Motor neuron (in vitro differentiated cells): Measurements from ENCODE around the gene CAMTA1. TPM values are rescaled to one million over a fixed set of nuclear protein-coding genes. Genes with fewer than 3 reads are reported as not detected.

ENCODE experiments used
- ATAC-seq, 8 experiments: fragments of 200-7000 bp; cut with Tn5 transposase; replicated peaks in 6 of 8; 2 replicates each; pipeline ENCODE4 v1.8.0; 2021; ENCODE audit warnings: mild to moderate bottlenecking in 8 of 8, moderate library complexity in 8 of 8
- H3K27ac ChIP-seq, 2 donors: fragments of 250-450 bp; sonication (Bioruptor Pico); 2 replicates each; pipeline ENCODE4 v1.9.0; 2021; ENCODE audit warnings: antibody characterized with exemption in 2 of 2, mild to moderate bottlenecking in 2 of 2, moderate library complexity in 1 of 2
- H3K4me1 ChIP-seq, 2 donors: fragments of 250-450 bp; sonication (Bioruptor Pico); replicated peaks in 1 of 2; 2 replicates each; pipeline ENCODE4 v1.6.1; 2021; ENCODE audit warnings: antibody characterized with exemption in 2 of 2, mild to moderate bottlenecking in 2 of 2, moderate library complexity in 1 of 2
- H3K4me3 ChIP-seq, 5 donors: fragments of 250-450 bp; sonication (Bioruptor Pico); 2 replicates each; pipeline ENCODE4 v1.9.0; 2021; ENCODE audit warnings: antibody characterized with exemption in 5 of 5, mild to moderate bottlenecking in 5 of 5, moderate library complexity in 4 of 5
- WGBS, 10 experiments: fragments of 450-650 bp; shearing (Covaris generic); methylation state at CpG; one replicate each; pipeline ENCODE4 v1.0.0; 2022; 5-methylcytosine and 5-hydroxymethylcytosine counted together
- in situ Hi-C, 9 experiments: fragments of 400-800 bp; cut with MboI; loops; one replicate each; pipeline ENCODE4 v1.15.0; 2021; ENCODE audit warnings: low sequenced_read_pairs in 9 of 9, low pct_unique_long_range_greater_than_20kb in 2 of 9; ENCODE audit not compliant: unreplicated experiment in 9 of 9
- total RNA-seq, 8 experiments: library from RNA; unstranded; fragments of 300-600 nt; gene quantifications; 2 replicates each; pipeline versions ENCODE4 v1.2.3 to v1.2.4, GENCODE V29; 2022

Gene CAMTA1
- total RNA-seq, 8 experiments from 2014 or later, result 38.5 to 145 (median 77.6) TPM

DNA sequence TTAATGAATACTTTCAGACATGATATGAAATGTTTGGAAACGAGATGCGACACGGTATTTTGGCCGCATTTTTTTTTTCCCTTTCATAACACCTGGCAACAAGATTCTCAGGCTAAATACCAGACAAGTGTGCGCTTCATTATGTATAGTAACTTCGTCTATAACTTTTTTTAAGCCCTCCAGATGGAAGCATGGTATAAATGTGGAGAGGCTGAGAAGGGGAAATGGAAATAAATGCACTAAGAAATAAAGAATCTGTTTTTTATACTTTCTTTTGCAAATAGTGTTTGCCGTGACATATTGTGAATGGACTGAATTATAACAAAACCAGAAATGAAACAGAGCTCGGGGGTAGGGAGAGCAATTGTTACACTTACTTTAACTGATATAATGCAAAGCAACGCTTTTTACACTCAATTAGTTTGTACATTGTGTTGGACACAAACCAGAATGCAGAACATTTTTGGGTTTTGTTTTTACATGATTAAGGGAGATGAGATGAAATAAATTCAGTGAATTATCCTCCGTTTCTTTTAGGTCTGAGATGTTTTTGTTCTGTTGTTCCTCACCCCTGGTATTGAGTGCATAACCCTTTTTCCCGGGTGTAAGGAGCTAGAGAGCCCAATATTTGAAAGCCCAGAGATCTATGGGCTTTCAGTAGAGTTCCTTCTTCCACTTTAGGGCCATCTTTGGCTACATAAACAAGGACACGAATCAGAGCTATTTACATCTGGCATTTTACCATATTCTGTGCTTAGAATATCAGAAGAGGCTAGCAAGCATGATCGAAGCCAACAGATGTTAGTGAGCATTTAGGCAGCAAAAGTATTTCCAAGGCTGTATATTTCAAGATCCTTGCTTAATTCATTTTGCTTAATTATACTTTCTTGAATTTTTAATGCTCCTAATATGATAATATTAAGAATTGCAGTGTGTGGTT is 478.0 kb downstream of the CAMTA1 start:
- ATAC-seq, result peak in 3 of 8 experiments; percentile 24 to 59 (median 39)
- H3K4me3 ChIP-seq, result no peak overlapping the region
- 5 to 96% (median 74%) methylated on average over 5 to 13 of the region's 13 CpGs for WGBS, 10 experiments
- no peak overlapping the region for H3K27ac ChIP-seq
- H3K4me1 ChIP-seq, result peaks cover 15% of the 10 kb centered on the region in 2 donors
- in situ Hi-C loops, result no loop called here

DNA sequence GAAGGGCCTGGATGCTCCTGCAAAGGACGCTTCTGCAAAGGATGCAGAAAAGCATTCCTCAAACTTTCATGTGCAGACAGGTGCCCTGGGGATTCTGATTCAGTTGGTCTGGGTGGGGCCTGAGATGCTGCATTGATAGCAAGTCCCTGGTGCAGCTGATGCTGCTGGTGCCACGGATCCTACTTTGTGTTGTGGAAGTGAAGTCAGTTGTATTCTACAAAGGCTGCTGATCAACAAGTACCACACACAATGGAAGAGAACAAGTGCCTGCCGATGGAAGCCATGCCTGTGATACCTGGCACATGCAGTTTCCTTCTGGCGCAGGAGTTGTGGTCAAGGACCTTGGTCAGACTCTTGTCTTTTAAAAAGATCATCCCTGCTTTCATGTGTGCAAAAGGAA is 478.8 kb downstream of the CAMTA1 start:
- no peak for ATAC-seq
- peaks cover 12 to 15% of the 10 kb centered on the region in 2 donors for H3K4me1 ChIP-seq
- H3K27ac ChIP-seq, result no peak overlapping the region
- no peak overlapping the region for H3K4me3 ChIP-seq
- in situ Hi-C loops, result no loop called here
- 33 to 89% (median 73%) methylated on average over 2 to 4 of the region's 4 CpGs; no CpG with 5 or more reads in 3 of the 10 experiments for WGBS, 10 experiments

DNA sequence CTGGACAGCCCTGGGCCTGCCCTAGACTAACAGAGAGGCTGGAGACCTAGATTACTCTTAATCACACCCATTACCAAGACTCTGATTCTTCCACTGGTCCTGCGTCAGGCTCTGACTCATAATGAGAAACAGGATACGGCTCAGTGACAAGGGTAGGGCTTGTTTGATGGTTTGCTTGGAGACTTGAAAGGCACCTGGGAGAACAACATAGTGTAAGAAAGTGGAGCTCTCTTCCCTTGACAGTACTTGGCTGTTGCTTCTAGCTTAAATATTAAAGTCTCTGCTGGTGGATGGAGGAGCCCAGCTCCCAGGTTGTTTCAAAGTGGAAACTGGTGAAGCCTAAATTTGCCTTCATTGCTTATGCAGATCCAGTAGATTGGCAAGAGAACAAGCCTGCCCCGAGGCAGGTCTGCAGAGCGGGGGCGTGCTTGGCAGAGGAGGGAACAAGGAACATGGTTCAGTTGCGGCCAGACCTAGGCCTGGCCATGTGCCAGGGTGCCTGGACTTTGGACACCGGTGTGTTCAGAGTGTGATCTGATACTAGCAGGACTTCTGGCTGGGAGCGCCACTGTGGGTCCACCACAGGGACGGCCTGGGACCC is 480.6 kb downstream of the CAMTA1 start:
- ATAC-seq, result peak in 3 of 8 experiments; percentile 77 to 92 (median 81)

DNA sequence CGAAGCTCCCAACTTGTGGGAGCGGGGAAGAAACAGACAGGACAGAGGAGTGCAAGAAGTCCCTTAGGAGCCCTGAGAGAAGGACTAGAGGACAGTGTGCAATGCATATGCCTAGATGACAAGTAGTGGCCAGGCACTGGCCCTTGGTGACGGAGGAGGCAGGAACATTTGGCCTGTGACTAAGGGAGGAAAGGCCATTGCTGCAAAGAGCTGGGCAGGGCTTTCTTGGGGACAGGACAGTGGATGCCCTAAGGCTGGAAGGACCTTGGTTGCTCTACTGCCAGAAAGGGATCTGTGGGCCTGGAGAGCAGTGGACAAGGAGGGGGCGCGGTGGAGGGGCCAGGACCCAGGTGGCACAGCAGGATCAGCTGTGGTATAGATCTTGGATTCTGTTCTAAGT is 481.3 kb downstream of the CAMTA1 start:
- no peak for ATAC-seq
- no peak overlapping the region for H3K4me3 ChIP-seq
- WGBS, 10 experiments, result 47 to 100% (median 68%) methylated on average over 1 to 5 of the region's 5 CpGs; no CpG with 5 or more reads in 3 of the 10 experiments
- H3K4me1 ChIP-seq, result peaks cover 0 to 15% of the 10 kb centered on the region in 2 donors
- H3K27ac ChIP-seq, result no peak overlapping the region
- in situ Hi-C loops, result no loop called here

More for the DNA sequence above, 480.6 kb downstream of the CAMTA1 start:
- Histone ChIP-seq H3K4me1 (peaks cover 5 to 15% of the 10 kb centered on the region in 2 donors), H3K4me3 (no peak overlapping the region), H3K27ac (no peak overlapping the region)
- in situ Hi-C loops, result no loop called here
- 0 to 100% (median 87%) methylated on average over 1 to 8 of the region's 9 CpGs; no CpG with 5 or more reads in 2 of the 10 experiments for WGBS, 10 experiments

DNA sequence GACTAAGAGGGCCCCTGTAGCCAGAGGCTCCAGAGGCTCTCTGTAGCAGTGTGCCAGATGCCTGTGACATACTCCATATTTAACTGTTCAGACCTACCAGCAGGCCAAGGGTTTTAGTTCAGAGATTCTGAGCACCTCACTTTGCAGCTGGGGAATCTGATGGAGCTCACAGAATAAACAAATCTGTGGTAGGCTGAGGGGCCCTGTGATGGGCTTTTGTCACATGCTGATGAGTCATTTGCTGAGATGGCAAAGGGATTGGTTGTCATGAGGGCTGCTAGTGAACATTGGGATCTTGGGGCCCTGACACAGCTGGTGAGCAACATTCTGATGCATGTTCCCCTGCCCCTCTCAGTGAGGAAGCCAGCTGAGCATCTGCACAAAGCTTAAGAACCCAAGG is 482.2 kb downstream of the CAMTA1 start:
- in situ Hi-C loops, result no loop called here
- Histone ChIP-seq H3K4me1 (peaks cover 0 to 15% of the 10 kb centered on the region in 2 donors), H3K27ac (no peak overlapping the region), H3K4me3 (no peak overlapping the region)
- ATAC-seq, result peak in 5 of 8 experiments; percentile 93 to 97 (median 96)

DNA sequence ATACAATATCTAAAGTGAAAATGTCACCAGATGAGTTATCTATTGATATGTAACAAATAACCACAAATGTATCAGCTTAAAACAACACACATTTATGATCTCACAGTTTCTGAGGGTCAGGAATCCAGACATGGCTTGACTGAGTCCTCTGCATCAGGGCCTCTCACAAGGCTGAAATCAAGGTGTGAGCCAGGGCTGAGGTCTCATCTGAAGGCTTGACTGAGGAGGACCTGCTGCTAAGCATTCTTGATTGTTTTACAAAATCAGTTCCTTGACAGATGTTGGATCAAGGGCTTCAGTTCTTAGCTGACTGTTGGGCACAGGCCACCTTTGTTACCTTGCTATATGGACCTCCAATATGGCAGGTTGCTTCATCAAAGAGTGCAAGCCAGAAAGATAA is 483.7 kb downstream of the CAMTA1 start:
- Histone ChIP-seq H3K4me3 (no peak overlapping the region), H3K27ac (no peak overlapping the region), H3K4me1 (peaks cover 0 to 12% of the 10 kb centered on the region in 2 donors)
- in situ Hi-C loops, result no loop called here
- ATAC-seq, result no peak

DNA sequence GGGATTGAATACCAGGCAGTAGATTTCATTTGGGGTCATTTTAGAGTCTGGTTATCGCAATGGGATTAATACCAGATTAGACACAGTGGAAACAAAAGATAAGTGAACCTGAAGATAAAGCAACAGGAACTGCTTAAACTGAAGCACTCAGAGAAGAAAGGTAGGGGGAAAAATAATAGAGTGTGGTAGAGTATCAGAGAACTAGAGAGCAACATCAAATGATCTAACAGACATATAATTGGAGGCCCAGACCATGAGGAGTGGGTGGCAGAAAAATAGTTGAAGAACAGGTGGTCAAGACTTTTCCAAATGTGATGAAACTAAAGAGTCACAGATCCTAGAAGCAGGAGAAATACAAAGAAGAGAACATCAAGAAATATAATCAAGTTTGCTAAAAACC is 484.3 kb downstream of the CAMTA1 start:
- no peak overlapping the region for H3K27ac ChIP-seq
- H3K4me1 ChIP-seq, result peaks cover 0 to 11% of the 10 kb centered on the region in 2 donors
- ATAC-seq, result no peak
- 50 to 100% (median 89%) methylated on average over 1 of the region's 1 CpG; no CpG with 5 or more reads in 1 of the 10 experiments for WGBS, 10 experiments
- H3K4me3 ChIP-seq, result no peak overlapping the region
- in situ Hi-C loops, result no loop called here

DNA sequence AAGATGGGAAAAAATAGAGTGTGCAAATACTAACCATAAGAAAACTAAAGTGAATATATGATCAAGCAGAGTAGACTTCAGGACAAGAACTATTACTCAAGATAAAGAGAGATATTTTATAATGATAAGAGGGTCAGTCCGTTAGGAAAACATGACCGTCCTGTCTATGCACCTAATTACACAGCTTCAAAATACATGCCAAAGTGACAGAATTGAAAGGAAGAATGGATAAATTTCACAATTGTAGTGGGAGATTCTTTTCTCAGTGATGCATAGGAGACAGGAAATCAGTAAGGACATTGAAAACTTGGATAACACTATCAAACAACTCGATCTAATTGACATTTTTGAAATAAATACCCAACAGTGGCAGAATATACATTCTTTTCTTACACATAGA is 489.0 kb downstream of the CAMTA1 start:
- no peak for ATAC-seq
- in situ Hi-C loops, result no loop called here
- peaks cover 0 to under 1% of the 10 kb centered on the region in 2 donors for H3K4me1 ChIP-seq
- H3K27ac ChIP-seq, result no peak overlapping the region
- 38 to 97% (median 81%) methylated on average over 1 to 3 of the region's 3 CpGs; no CpG with 5 or more reads in 1 of the 10 experiments for WGBS, 10 experiments
- no peak overlapping the region for H3K4me3 ChIP-seq

DNA sequence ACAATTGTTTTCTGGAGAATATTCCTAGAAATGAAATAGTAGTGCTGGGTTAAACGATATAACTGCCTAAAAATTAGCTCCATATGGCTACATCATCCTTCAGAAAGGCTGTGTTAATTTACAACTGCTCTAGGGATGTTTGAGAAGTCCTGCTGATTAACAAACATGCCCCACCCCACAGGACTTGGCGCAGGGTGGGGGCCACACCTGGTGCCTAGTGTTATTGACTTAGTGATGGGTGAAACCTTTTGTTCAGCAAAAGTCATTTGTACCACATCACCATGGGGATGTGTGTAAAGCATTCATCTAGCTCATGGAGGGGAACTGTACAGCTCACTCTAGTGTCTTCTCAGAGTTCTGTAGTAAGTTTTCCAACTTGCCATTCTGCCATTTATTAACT is 492.8 kb downstream of the CAMTA1 start:
- Histone ChIP-seq H3K4me1 (peaks cover 8 to 23% of the 10 kb centered on the region in 2 donors), H3K4me3 (no peak overlapping the region), H3K27ac (no peak overlapping the region)
- WGBS, 10 experiments, result 25 to 89% (median 85%) methylated on average over 2 of the region's 2 CpGs; no CpG with 5 or more reads in 5 of the 10 experiments
- in situ Hi-C loops, result loop anchor here in 1 of 9 experiments (25.0 kb wide), 1 partner anchor 109 kb away; no protein-coding TSS in a partner anchor
- peak in 2 of 8 experiments; percentile 26 to 40 for ATAC-seq

DNA sequence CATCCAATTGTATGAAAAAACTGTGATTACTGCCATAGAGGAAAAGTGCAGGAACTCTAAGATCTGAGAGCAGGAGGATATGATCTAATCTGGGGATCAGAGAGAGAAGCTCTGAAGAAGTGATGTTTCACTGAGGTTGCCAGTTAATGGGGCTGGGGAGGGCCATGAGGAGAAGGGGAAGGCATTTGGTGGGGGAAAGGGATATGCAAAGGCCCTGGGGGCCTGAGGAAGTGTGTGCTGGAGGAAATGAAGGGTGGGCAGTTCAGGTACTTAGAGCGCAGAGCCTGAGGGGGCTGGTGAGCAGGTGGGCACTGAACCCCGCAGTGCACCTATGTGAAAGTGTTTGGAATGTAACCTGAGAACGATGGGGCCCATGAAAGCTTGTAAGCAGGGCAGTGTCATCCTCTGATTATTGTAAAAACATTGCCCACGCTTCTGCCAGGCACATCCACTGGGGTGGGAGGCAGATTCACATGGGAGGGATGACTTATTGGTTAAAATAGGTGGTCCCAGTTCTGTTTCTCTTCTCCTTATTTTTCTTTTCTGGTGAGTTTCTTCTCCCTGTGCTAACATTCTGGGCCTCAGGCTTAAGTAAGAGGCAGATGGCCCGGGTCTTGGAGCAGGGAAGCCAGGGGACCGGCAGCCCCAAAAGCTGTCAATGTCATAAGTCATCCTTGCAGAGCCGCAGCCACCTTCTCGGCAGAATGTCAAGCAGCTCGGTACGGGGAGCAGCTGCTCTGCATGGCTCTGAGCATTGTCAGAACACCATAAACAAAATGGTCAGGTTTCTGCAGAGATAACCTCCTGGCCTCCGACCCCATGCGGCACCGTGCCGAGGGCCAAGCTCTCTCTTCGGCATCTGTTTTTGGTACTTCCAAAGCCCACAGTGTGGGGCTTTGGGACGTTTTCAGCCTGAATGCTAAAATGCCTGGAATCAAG is 493.8 kb downstream of the CAMTA1 start:
- H3K4me3 ChIP-seq, result no peak overlapping the region
- H3K4me1 ChIP-seq, result peaks cover 8 to 23% of the 10 kb centered on the region in 2 donors
- in situ Hi-C loops, result loop anchor here in 1 of 9 experiments (25.0 kb wide), 1 partner anchor 108 kb away; no protein-coding TSS in a partner anchor
- peak in 2 of 8 experiments; percentile 8 to 53 for ATAC-seq
- WGBS, 10 experiments, result 3 to 81% (median 66%) methylated on average over 2 to 15 of the region's 16 CpGs; no CpG with 5 or more reads in 4 of the 10 experiments
- H3K27ac ChIP-seq, result no peak overlapping the region

DNA sequence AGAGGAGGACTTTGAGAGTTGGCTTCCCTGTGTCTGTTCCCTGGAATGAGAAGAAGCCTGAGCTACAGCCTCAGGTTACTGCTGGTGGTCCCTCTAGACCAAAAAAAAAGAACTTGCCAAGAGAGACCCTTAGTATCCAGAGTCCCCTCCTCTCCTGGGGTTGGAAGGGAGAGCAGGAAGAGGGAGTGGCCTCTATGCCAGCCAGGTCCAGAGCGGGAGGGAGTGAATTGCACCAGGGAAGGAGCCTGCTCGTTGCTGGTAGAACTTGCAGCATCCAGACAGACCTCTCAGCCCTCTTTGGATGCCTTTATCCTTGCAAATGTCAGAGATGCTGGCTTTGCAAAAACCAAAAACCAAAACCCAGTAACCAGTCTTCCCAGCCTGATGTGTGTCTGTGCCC is 494.5 kb downstream of the CAMTA1 start:
- Histone ChIP-seq H3K4me3 (no peak overlapping the region), H3K27ac (no peak overlapping the region), H3K4me1 (peaks cover 8 to 23% of the 10 kb centered on the region in 2 donors)
- 0 to 71% (median 50%) methylated on average over 1 to 2 of the region's 2 CpGs; no CpG with 5 or more reads in 5 of the 10 experiments for WGBS, 10 experiments
- in situ Hi-C loops, result loop anchor here in 1 of 9 experiments (25.0 kb wide), 1 partner anchor 108 kb away; no protein-coding TSS in a partner anchor
- ATAC-seq, result no peak

DNA sequence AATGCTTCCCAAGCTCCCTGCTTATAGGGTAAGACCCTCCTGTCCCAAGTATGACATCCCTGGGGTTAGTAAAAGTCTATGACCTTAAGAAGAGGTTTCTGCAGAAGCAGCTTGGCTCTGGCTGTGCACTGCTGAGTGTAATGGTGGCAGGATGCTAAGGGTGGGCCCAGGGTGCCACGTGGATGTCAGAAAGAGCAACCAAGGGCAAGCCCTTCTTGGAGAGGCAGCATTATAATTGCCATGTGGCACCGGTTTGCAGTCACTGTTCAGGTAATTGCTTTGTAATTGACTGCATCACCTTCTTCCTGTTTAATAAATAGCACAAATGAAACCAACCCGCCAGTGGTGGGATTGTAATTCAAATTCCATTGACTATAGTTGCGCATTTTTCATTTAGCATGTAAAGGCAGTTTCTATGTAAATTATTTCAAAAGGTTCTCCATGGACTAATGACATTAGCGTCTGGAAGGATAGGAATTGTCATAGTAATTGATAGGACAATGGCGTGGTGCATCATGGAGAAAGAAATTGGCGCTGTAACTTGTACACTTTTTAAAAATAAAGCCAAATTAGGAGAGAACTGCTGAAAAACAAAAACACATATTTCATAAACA is 495.2 kb downstream of the CAMTA1 start:
- in situ Hi-C loops, result loop anchor here in 1 of 9 experiments (25.0 kb wide), 1 partner anchor 107 kb away; no protein-coding TSS in a partner anchor
- WGBS, 10 experiments, result 7 to 84% (median 41%) methylated on average over 4 to 7 of the region's 7 CpGs
- Histone ChIP-seq H3K4me3 (no peak overlapping the region), H3K27ac (no peak overlapping the region), H3K4me1 (peaks cover 8 to 23% of the 10 kb centered on the region in 2 donors)
- ATAC-seq, result peak in 4 of 8 experiments; percentile 43 to 86 (median 63)
